Gastrocnemius medialis (tissue), 4 donors: ENCODE measurements around the gene PRKAA2.
A peak's percentile ranks its signal among the peaks of the same experiment; 100 is the strongest.

Experiments used
- POLR2A ChIP-seq, 2 donors: fragments of 450-650 bp; IDR thresholded peaks; one replicate each; pipeline ENCODE4 v1.6.1; 2017; ENCODE audit warnings: antibody characterized with exemption in 2 of 2, mild to moderate bottlenecking in 2 of 2, moderate library complexity in 2 of 2
- TF ChIP-seq, protein P1 (sequence below), 5 experiments: fragments of 450-650 bp in 3 of 5; fragments of 200-600 bp in 2 of 5; sonication (generic) in 2 of 5; IDR thresholded peaks in 4 of 5; conservative IDR thresholded peaks in 1 of 5; 1 replicate in 4 of 5; 2 replicates in 1 of 5; pipeline ENCODE4 v1.5.1; 2016 to 2019; ENCODE audit warnings: antibody characterized with exemption in 5 of 5, mild to moderate bottlenecking in 3 of 5, moderate library complexity in 3 of 5

DNA sequence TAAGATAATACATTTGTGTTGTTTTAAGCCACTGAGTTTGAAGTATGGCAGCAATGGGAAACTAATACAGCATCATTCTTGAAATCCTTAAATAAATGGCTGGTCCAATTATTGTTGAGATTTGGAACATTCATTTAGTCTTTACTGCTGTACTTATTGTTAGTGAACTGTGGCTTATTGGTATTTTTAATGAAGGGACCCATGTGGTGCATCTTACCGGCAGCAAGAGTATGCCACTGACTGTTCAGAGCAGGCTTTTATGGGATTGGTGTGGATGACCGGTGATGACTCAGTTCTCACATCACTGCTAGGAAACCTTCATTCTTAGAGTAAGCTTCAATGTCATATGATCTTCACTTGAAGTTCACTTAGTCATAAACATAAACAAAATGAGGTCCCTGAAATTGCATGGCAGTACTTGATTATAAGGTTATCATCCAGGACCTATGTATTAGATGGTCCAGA lies 31.5 kb downstream of the PRKAA2 start:
- TF ChIP-seq, protein P1, sequence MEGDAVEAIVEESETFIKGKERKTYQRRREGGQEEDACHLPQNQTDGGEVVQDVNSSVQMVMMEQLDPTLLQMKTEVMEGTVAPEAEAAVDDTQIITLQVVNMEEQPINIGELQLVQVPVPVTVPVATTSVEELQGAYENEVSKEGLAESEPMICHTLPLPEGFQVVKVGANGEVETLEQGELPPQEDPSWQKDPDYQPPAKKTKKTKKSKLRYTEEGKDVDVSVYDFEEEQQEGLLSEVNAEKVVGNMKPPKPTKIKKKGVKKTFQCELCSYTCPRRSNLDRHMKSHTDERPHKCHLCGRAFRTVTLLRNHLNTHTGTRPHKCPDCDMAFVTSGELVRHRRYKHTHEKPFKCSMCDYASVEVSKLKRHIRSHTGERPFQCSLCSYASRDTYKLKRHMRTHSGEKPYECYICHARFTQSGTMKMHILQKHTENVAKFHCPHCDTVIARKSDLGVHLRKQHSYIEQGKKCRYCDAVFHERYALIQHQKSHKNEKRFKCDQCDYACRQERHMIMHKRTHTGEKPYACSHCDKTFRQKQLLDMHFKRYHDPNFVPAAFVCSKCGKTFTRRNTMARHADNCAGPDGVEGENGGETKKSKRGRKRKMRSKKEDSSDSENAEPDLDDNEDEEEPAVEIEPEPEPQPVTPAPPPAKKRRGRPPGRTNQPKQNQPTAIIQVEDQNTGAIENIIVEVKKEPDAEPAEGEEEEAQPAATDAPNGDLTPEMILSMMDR (IDR thresholded peaks at IDR 0.05 in 4 of 5, conservative IDR thresholded peaks at IDR 0.05 in 1 of 5), result no peak
- peak in 1 of 2 donors; percentile 60 for TF ChIP-seq POLR2A (IDR thresholded peaks at IDR 0.05)
